GM18498 (cell line): ENCODE measurements around the gene TRPM7.
"Not testable (repeated sequence)": the region's sequence is repeated elsewhere in the genome, so short reads cannot be mapped to it uniquely, and the experiment has no call there.

Source experiments
- ATAC-seq: cut with Tn5 transposase; IDR thresholded peaks from one replicate; pipeline ENCODE4 v1.9.1; 2021; ENCODE audit warnings: mild to moderate bottlenecking, moderate library complexity; ENCODE audit not compliant: unreplicated experiment

The TRPM7 gene

GRCh38 chr15:50665938-50666337 lies 20.7 kb downstream of the TRPM7 start:
- ATAC-seq = no peak

GRCh38 chr15:50655555-50655954 lies 31.0 kb downstream of the TRPM7 start:
- no peak for ATAC-seq

- ATAC-seq = no peak
Measured at GRCh38 chr15:50653156-50653743, 33.3 kb downstream of the TRPM7 start.

- no peak for ATAC-seq
Measured at GRCh38 chr15:50652671-50653070, 33.9 kb downstream of the TRPM7 start.

- no peak for ATAC-seq
Measured at GRCh38 chr15:50641318-50641717, 45.3 kb downstream of the TRPM7 start.

- ATAC-seq = no peak
Measured at GRCh38 chr15:50636146-50636545, 50.5 kb downstream of the TRPM7 start.

GRCh38 chr15:50633653-50634052 lies 52.9 kb downstream of the TRPM7 start:
- no peak for ATAC-seq

- ATAC-seq = no peak
Measured at GRCh38 chr15:50628421-50628820, 58.2 kb downstream of the TRPM7 start.

- ATAC-seq = no peak
Measured at GRCh38 chr15:50627351-50628055, 59.1 kb downstream of the TRPM7 start.

- ATAC-seq = no peak
Measured at GRCh38 chr15:50624616-50625168, 61.9 kb downstream of the TRPM7 start.

- ATAC-seq = not testable (repeated sequence)
Measured at GRCh38 chr15:50622361-50622943, 64.1 kb downstream of the TRPM7 start.

GRCh38 chr15:50616960-50617359 lies 69.6 kb downstream of the TRPM7 start:
- not testable (repeated sequence) for ATAC-seq

- not testable (repeated sequence) for ATAC-seq
Measured at GRCh38 chr15:50616554-50616953, 70.0 kb downstream of the TRPM7 start.

GRCh38 chr15:50613600-50613999 lies 73.0 kb downstream of the TRPM7 start:
- no peak for ATAC-seq

- no peak for ATAC-seq
Measured at GRCh38 chr15:50607129-50607528, 79.5 kb downstream of the TRPM7 start.

GRCh38 chr15:50605462-50605861 lies 81.1 kb downstream of the TRPM7 start:
- ATAC-seq = no peak

- ATAC-seq = not testable (repeated sequence)
Measured at GRCh38 chr15:50602028-50602427, 84.6 kb downstream of the TRPM7 start.

GRCh38 chr15:50594311-50594710 lies 92.3 kb downstream of the TRPM7 start:
- ATAC-seq = no peak

- ATAC-seq = no peak
Measured at GRCh38 chr15:50593761-50594160, 92.8 kb downstream of the TRPM7 start.

- ATAC-seq = no peak
Measured at GRCh38 chr15:50590288-50590687, 96.3 kb downstream of the TRPM7 start.

- no peak for ATAC-seq
Measured at GRCh38 chr15:50577492-50577891, 109.1 kb downstream of the TRPM7 start.

- ATAC-seq = no peak
Measured at GRCh38 chr15:50576166-50576565, 110.4 kb downstream of the TRPM7 start.
